Activated CD4-positive, alpha-beta T cell treated with anti-CD3 and anti-CD28 coated beads, Interleukin-2, amount 50 U/mL, for 48 hours (primary cell): Measurements from ENCODE around the gene ZG16B.

Experiments used
- DNase-seq, 2 experiments: peaks; one replicate each; pipeline ENCODE4 v3.0.0-alpha.2; 2020

ZG16B gene

DNA sequence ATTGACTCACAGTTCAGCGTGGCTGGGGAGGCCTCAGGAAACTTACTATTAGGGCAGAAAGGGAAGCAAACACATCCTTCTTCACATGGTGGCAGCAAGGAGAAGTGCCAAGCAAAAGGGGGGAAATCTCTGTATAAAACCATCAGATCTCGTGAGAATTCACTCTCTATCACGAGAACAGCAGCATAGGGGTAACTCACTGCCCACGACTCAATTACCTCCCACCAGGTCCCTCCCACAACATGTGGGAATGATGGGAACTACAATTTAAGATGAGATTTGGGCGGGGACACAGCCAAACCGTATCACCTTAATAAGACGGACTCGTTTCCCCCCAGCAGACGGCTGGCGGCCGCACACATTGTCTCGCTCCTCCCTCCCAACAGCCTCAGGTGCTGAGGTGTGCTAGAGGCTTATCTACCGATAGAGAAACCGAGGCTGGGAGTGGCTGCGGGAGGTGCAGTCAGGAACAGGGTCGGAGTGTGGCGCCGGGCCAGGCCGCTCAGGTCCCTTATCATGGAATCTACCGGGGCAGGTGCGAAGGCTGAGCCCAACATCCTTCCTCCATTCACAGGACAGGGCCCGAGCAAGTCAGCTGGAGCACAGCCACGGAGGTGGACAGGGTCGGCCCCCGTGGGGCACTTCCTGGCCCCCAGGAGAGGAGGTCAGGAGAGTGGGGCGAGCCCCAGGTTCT lies 4.9 kb upstream of the ZG16B start:
- DNase-seq = no peak

DNA sequence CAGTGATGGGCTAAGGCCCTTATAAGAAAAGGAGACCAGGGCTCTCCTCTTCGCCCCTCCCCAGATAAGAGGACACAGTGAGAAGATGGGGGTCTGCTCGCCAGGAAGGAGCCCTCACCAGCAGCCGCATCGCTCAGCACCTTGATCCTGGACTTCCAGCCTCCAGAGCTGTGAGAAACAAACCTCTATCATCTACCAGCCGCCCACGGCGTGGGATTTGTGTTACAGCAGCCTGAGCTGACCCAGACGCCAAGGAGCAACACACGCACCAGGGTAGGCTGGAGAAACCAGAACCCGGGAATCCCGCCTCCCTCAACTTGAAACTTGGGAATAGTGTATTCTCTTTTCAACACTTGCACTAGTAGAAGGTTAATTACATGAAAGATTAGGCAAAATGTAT lies 4.2 kb upstream of the ZG16B start:
- DNase-seq = no peak

DNA sequence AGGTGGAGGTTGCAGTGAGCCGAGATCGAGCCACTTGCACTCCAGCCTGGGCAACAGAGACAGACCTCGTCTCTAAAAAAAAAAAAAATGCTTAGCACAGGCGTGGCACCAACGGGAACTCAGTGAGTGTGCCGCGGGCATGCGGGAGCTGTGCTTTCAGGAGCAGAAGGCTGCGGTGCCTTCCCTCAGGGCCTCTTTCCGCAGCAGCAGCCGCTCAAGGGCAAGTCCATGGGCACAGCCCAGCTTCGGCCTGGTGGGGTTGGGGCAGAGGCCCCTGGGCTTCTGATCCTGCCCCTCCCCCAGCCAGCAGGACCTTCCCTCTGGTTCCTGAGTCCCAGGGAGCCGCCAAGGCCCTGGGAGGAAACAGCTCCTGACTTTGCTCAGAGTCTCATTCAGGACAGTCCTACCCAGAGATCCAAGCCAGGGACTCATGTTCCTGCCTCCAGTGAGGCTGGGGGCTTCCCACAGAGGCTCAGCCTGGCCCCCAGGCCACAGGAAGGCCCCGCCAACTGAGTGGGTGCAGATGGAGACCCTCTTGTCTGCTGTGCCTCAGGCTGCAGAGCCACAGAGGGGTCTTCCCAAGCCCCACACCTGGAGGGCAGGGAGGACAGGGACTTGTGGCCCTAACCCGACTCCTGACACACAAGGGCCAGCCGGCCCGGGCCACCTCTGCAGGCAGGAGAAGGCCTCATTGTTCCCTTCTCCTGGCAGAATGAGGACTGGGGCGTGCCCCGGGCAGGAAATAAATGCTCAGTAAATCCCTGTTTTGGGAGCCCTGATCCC lies 3.3 kb upstream of the ZG16B start:
- DNase-seq = no peak

DNA sequence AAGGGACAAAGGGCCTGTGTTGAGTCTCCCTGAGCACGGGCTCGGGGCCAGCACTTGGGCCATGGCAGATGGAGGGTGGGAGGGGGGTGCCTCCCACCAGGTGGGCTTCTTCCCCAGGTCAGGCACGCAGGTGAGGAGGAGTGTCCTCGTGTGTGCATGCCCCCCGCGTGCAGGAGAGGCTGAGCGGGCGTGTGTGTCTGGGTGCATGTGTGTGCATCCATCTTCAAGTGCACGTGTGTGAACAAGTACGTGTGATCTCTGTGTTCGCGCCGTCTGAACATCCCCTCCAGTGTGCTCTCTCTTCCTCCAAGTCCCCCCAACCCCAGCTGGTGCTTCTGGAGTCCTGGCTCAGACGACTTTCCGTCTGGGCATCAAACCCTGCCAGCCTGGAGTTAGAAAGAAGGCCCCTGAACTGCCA lies 2.7 kb upstream of the ZG16B start:
- DNase-seq = no peak

DNA sequence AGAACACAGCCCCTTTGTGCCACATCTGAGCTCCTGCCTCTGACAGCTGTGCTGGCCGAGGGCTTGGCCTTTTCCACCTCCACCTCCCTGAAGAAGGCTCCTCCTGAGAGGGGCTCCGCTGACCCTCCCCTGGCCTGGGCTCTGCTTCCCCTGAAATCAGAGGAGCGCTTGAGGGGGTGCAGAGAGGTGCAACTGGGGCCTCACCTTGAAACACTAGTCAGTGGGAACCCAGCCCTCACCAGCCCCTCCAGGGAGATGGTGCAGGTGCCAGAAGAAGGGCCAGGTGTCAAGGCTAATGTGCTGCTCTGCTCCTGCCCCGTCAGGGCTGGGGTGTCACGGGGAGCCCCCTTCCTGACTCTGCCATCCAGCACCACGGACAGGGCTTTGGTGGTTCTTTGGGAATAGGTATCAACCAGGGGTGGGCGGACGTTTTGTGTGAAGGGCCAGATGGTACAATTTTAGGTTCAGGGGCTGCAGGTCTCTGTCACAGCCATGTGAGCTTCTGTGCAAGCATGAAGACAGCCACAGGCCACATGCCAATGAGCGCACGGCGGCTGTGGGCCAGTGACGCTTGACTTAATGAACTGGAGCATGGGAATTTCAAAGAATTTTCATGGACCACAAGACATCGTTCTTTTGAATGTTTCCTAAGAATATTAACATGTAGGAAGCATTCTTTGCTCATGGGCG lies 2.1 kb upstream of the ZG16B start:
- no peak for DNase-seq

DNA sequence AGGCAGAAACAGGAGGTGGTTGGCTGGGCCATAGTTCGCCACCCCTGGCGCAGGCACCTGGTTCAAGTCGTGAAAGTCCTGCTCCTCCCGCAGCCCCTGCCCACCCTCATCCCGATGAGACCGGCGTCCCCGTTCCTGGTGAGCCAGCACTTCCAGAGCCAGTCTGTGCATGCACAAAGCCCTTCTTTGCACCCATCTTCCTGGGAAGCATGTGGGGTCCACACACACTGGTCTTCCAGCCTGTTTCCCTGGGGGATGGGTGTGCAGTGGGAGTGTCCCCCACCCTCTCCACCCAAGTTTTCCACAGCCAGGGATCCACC lies 1.6 kb upstream of the ZG16B start:
- no peak for DNase-seq

DNA sequence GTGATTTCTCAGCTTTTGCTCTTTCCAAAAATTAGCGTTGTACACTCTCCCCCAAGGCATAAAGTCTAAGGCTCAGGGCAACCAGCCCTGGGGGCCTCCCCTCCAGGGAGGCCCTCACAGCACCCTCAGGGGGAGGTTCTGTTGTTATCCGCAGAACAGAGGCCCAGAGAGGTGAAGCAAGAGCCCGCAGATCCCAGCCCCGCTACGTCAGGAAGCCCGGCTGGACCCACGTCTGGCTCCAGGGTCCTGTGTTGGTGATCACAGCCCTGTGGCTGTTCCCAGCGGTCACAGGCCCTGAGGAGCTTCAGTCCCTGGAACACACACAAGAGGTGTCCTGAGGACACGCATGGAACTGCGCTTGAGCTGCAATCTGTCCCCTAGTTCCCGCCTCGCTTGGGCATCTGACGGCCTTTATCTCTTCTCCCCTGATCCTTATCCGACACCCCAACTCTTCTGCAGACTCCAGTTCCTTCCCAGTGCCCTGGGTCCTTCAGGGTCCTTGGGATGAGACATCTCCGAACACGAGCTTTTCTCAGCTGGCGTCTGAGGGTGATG lies 1.1 kb upstream of the ZG16B start:
- no peak for DNase-seq

DNA sequence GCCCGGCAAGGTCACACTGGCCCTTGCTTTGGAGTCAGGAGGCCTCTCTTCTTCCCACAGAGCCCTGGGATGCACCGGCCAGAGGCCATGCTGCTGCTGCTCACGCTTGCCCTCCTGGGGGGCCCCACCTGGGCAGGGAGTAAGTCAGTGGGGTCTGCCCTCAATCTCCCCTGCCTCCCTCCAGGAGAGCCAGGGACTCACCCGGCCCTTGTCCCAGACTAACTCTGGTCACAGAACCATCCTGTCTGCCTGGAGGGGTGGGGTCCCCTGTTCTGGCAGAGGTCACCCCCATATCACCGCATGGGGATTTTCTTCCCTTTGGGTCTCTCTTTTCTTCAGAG lies 222 bp downstream of the ZG16B start:
- no peak for DNase-seq

DNA sequence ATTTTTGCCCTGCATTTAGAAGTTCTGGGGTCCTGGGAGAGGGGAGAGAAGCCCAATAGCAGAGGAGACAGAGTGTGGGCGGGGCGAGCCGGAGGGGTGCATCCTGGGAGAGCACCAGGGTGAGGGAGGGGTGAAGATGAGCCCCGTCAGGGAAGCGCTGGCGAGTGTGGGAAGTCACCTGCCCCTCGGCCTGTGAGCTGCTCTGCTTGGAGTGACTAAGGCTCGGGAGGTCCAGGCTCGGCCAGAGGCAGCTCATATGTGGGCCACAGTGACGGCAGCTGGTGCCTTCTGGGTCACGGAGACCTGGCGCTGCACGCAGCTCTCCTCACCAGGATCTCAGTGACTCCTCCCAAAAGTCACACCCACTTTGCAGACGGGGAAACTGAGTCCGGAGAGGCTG lies 1.1 kb downstream of the ZG16B start:
- no peak for DNase-seq

DNA sequence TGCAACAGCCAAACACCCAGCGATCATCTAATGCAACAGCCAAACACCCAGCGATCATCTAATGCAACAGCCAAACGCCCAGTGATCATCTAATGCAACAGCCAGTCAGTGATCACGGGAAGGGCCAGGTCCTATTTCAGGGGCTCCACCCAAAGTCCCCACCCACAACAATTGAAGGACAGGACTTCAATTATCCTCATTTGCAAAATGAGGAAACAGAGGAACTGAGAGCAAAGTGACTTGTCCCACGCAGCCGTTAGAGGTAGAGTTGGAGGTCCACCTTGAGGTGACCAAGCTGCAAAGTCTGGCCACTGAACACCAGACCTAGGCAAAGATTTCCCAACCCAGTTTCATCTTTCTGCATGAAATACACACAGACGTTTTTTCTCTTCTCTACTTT lies 3.7 kb downstream of the ZG16B start:
- DNase-seq = no peak

DNA sequence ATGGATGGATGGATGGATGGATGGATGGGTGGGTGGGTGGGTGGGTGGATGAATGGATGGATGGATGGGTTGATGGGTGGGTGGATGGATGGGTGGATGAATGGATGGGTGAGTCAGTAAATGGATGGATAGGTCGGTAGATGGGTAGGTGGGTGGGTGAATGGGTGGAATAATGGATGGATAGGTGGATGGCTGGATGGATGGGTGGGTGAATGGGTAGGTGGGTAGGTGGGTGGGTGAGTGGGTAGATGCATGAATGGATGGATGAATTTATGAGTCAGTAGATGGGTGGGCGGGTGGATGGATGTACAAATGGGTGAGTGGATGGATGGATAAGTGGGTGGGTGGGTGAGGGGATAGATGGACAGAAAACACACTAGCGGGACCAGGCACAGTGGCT lies 4.9 kb downstream of the ZG16B start:
- DNase-seq = no peak

DNA sequence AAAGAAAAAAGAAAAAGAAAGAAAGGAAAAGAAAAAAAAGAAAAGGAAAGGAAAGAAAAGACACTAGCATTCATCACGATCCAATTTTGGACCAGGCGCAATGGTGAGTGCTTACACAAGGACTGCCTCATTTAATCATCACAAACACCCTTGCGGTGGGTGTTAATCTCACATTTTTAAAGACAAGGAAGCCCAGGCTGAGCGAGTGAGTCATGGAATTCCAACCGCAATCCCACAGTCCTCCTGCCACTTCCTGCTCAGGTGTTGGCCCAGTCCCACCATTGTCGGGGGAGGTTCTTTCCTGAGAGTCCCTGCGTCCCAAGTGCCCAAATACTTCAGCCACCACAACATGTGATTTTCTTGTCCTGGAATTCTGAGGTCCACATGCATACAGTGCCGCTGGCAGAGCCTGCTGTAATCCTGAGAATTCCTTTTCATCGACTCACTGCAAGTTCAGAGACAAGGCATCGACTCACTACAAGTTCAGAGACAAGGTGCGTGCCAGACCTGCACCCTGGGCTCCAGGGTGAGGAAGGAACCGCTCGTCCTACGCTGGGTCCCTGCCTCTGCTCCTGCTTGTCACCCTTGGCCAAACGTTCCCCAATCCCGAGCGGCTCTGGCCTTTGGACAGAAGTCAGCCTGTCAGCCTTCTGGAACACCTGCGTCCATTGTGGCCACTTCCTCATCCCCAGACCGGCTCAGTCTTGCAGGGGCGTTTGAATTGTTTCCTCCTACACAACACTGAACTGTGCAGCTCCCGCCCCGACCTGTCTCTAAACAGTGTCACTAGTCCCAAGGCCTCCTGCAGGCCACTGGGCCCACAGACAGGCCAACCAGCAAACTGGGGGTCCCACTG lies 5.8 kb downstream of the ZG16B start:
- DNase-seq = no peak

DNA sequence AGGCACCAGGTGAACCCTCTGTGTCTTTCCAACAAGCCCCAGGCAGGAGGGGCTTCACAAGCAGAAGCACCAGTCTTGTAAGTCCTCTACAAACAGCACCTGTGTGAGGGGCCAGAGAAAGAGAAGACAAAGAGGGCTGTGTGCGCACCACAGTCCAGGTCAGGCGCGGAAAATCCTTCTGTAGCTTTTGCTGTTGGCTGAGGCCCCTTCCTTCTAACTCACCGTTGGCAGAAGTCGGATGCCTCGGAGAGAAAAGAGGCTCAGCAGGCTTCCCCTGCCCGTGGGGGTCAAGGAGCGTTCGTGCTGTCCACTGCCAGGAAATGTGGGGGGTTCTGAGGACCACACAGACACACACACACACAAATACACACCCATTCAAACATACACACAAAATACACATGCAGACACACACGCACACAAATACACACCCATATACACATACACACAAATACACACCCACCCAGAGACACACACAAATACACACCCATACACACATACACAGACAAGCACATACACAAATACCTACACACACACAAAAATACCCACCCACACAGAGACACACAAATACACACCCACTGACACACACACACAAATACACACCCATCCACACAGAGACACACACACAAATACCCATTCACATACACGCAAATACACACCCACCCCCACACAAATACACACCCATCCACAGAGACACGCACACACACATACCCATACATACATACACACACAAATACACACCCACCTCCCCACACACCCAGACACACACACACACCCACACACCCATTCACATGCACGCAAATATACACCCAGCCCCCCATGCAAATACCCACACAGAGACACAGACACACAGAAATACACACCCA lies 6.8 kb downstream of the ZG16B start:
- no peak for DNase-seq

DNA sequence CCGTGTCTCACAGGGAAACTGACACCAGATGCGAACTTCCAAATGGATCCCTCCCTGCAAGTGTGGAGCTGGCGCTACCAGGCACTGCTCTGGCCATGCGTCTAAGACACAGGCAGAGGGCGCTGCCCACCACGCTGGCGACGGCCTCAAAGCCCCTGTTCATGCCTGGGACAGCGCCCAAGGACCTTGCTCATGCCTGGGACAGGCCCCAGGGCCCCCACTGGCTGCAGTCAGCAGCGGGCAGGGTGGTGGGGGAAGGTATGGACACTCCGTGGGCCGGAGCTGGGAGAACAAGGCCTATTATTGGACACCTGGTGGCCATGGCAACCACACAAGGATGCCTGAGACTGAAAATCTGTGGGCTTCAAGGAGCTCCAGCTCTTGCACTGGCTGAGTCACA lies 8.8 kb downstream of the ZG16B start:
- peak; percentile 63 to 70 for DNase-seq

DNA sequence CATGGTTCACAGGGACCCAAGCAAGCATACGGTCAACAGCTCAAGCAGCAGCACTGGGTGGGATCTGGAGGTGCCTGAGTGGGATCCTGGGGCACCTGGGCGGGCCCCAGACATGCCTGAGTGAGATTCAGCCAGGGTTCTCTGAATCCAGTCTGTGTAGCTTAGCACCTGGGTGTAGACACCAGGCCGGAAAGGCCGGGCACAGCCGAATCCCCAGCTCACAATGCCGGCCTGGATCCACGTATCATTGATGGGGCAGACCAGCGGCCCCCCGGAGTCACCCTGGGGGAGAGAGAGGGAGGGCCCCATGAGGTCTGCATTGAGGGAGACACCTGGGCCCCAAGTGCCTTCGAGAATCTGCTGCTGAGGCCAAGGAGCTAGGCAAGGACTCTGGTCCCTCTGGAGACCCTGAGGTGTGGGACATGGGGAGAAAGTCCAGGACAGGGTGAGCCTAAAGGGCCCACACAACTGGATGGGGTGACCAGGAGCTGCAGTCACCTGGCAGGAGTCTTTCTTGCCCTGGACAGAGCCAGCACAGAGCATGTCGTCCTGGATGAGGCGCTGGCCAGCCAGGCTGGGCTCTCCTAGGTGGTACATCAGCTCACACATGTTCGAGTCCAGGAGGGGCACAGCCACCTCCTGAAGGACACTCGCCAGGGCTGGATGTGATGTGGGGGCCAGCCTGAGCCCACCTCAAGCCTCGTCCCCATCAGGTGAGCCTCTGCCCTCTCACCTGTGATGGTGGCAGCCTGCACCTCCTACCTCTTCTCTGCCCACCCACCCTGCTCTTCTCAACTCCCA lies 9.7 kb downstream of the ZG16B start:
- DNase-seq = no peak

DNA sequence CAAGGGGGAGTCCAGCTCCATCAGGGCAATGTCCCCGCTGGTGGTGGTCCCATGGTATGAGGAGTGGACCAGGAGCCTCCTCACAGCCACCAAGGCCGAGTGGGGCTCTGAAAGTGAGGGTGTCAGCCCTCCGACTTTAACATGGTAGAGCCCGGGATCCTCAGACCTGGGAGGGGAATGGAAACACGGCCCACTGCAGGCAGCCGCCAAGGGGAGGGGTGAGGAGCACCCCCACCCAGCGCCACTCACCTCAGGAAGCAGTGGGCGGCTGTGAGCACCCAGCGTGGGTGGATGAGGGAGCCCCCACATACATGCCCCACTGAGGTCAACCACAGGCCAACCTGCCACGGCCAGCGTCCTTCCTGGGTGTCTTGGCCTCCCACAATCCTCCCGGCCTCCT lies 10.8 kb downstream of the ZG16B start:
- DNase-seq = no peak

DNA sequence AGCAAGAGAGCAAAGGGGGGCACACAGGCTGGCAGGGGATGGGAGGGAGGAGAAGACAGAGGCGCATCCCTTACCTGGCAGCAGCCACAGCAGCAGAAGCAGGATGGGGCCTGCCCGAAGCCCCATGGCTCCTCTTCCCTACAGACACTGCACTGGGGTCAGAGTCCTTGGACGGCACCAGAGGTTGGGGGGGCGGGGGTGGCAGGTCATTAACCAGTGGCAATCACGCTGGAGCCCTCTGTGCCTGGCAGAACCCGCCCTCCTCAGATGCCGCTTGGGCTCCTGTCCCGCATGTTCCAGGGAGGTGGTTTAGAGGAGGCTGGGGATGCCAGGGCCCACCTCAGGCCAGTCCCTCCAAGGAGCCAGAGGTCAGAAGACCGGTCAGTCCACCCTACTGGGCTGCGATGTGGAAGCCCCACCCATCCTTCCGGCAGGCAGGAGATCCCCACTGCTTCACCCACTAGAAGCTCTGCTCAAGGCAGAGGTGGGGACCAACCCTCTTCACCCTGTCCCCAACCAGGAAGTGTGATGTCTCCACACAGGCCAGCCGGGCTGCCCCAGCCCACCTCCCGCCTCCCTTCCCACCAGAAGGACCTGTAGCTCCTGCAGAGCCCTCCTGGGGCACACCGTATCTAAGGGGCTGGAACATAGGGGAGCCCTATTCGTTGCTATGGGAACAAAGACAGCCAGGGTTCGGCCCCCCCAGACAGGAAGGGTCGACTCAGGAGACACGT lies 11.7 kb downstream of the ZG16B start:
- DNase-seq = peak in 1 of 2 experiments; percentile 24

DNA sequence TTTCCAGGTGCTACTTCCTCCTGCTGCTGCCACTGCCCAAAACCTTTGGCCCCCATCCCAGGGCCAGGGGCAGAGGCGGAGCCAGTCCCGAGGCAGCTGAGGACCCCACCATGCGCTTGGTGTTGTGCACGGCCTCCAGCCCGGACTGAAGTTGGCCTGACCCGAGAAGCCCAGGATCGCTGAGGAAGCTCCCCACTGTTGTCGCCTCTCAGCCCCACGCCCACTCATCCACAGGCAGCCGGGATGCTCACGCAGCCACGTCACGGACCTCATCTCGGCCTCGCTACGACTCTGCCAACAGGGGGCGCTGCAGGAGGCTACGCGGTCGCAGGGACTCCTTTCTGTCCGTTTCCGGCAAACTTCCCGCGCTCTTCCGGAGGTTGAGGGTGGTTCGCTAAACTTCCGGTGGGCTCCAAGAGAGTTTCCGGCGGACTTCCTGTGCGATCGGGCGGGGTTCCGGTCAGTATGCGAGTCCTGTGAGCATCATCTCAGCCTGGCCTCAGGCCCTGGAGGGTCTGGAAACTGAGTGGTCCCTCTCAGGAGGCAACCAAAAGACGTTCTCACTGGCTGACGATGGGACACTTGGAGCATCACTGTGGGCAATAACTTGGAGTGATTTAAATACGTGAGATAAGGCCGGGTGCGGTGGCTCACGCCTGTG lies 12.4 kb downstream of the ZG16B start:
- peak; percentile 88 to 91 for DNase-seq

DNA sequence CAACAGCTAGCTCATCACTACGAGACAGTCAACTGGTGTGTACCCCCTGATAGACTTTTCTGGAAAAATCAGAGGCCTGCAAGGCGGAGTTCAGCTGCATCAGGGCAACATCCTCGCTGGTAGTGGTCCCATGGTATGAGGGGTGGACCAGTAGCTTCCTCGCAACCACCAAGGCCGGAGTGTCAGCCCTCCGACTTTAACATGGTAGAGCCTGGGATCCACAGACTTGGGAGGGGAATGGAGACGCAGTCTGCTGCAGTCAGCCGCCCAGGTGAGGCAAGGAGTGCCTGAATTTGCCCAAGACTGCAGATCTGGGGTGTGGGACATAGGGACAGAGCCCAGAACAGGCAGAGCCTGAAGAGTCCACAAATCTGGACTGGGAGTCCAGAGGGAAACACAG lies 13.4 kb downstream of the ZG16B start:
- DNase-seq = no peak

DNA sequence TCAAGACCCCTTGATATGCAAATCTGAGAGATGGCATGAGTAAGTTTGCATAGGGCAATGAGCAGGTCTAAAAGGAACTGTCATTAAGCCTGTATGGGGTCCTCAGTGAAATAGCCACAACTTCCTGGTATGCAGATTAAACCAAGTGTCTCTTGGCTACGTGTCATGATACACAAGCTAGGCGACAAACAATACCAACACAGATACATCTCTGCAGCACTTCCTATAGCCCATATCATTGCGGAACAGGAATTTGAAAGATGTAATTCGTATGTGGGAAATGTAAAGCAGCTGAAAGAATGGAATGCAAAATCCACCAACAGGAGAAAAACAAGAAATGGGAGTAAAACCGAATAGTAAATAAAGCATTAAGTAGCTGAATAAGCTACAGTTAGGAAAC lies 15.0 kb downstream of the ZG16B start:
- DNase-seq = no peak
